ENCODE measurements around the gene NPPA. TPM values are rescaled to one million over a fixed set of nuclear protein-coding genes. Genes with fewer than 3 reads are reported as not detected.

NPPA gene
- total RNA-seq, 4 donors from 2014 or later, result 0.53 to 4.2 (median 1.9) TPM; not detected in 1

DNA sequence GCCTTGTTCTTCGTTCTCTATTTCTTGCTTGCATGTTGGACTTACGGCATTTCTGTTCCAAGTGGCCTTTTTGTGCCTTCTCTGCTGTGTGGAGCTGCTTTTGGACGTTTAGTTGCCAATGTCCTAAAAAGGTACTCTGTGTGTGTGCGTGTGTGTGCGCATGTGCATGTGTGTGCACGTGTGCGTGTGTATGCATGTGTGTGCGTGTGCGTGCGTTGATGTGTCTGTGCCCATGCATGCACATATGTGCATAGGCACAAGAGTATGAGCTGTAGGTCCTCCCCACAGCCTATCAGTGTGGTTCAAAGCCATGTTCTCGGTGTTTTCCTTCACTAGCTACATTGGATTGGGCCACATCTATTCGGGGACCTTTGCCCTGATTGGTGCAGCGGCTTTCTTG is 13.7 kb downstream of the NPPA start:
- ATAC-seq, result no peak
- H3K9me3 ChIP-seq, result no peaks in the 10 kb centered on the region
- no peaks in the 10 kb centered on the region for H3K4me1 ChIP-seq
- no peak overlapping the region for H3K27ac ChIP-seq
- H3K36me3 ChIP-seq, result peaks cover 0 to 98% of the 10 kb centered on the region in 2 donors
- TF ChIP-seq POLR2A (IDR thresholded peaks at IDR 0.05) (no peak), CTCF (IDR thresholded peaks at IDR 0.05 in 4 of 5, conservative IDR thresholded peaks at IDR 0.05 in 1 of 5) (no peak)
- intact Hi-C loops (cut with DNase I; ENCODE audit: low total_unique reads), result no loop called here
- DNase-seq, result no peak
- in situ Hi-C loops (cut with MboI; ENCODE audit: low sequenced_read_pairs in 4 of 4), result loop anchor here (10.0 to 25.0 kb wide), 3 partner anchors 128 to 378 kb away; no protein-coding TSS in a partner anchor
- H3K27me3 ChIP-seq, result no peaks in the 10 kb centered on the region
- H3K4me3 ChIP-seq, result no peak overlapping the region

- in situ Hi-C loops (cut with MboI; ENCODE audit: low sequenced_read_pairs in 4 of 4) (loop anchor here (10.0 to 25.0 kb wide), 3 partner anchors 129 to 379 kb away; no protein-coding TSS in a partner anchor), intact Hi-C loops (cut with DNase I; ENCODE audit: low total_unique reads) (no loop called here)
- H3K4me3 ChIP-seq, result no peak overlapping the region
- H3K36me3 ChIP-seq, result peaks cover 0 to 100% of the 10 kb centered on the region in 2 donors
- no peaks in the 10 kb centered on the region for H3K27me3 ChIP-seq
- DNase-seq, result no peak
- no peak for ATAC-seq
- peak overlapping the region in 1 of 4 donors; percentile 63 for H3K27ac ChIP-seq
- H3K4me1 ChIP-seq, result no peaks in the 10 kb centered on the region
- H3K9me3 ChIP-seq, result no peaks in the 10 kb centered on the region
- no peak for TF ChIP-seq POLR2A (IDR thresholded peaks at IDR 0.05)
- no peak for TF ChIP-seq CTCF (IDR thresholded peaks at IDR 0.05 in 4 of 5, conservative IDR thresholded peaks at IDR 0.05 in 1 of 5)
Measured at GRCh38 chr1:11833497-11833896, 14.1 kb downstream of the NPPA start.

DNA sequence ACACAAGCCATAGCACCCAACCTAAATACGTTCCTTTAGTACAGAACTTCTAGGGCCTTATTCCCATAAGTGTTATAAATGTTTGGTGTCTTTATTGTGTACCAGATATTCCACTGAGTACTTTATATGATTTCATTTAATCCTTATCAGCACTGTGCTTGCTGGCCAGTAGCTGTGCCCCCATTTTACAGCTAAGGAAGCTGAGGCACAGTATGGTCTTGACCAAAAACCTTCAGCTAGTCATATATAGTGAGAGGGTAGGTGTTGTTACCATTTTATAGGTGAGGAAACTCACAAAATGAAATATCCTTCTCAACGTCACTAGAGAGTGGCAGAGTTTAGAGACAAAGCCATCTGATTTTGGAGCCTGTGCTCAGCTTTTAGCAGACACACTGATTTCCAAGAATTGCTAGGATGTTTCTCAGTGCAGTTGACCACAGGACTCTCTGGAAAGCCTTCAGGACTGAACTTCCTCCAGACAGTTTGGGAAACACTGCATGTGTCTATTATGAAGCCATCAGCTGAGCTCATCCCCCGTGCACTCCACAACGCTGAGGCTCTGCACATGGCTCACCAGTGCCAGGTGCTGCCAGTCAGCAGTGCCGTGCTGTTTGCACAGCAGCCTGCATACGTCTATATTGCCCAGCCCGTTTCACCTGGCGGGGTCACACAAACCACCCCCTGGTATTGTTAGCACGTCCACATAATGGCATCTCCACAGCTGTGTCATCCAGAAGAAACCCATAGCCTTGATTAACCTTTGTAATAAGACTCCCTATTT is 15.4 kb downstream of the NPPA start:
- Histone ChIP-seq H3K27ac (peak overlapping the region in 1 of 4 donors; percentile 63), H3K9me3 (no peaks in the 10 kb centered on the region), H3K4me3 (no peak overlapping the region), H3K4me1 (no peaks in the 10 kb centered on the region), H3K36me3 (peaks cover 0 to 100% of the 10 kb centered on the region in 2 donors), H3K27me3 (no peaks in the 10 kb centered on the region)
- in situ Hi-C loops (cut with MboI; ENCODE audit: low sequenced_read_pairs in 4 of 4), result loop anchor here (10.0 to 25.0 kb wide), 3 partner anchors 130 to 380 kb away; no protein-coding TSS in a partner anchor
- no peak for DNase-seq
- intact Hi-C loops (cut with DNase I; ENCODE audit: low total_unique reads), result loop anchor here (1.0 kb wide), 1 partner anchor 43 kb away; no protein-coding TSS in a partner anchor
- ATAC-seq, result no peak
- TF ChIP-seq CTCF (IDR thresholded peaks at IDR 0.05 in 4 of 5, conservative IDR thresholded peaks at IDR 0.05 in 1 of 5) (no peak), POLR2A (IDR thresholded peaks at IDR 0.05) (no peak)

- no peak for ATAC-seq
- no peak for DNase-seq
- H3K9me3 ChIP-seq, result no peaks in the 10 kb centered on the region
- no peaks in the 10 kb centered on the region for H3K4me1 ChIP-seq
- H3K4me3 ChIP-seq, result no peak overlapping the region
- intact Hi-C loops (cut with DNase I; ENCODE audit: low total_unique reads), result no loop called here
- no peaks in the 10 kb centered on the region for H3K27me3 ChIP-seq
- TF ChIP-seq POLR2A (IDR thresholded peaks at IDR 0.05), result no peak
- no peak for TF ChIP-seq CTCF (IDR thresholded peaks at IDR 0.05 in 4 of 5, conservative IDR thresholded peaks at IDR 0.05 in 1 of 5)
- in situ Hi-C loops (cut with MboI; ENCODE audit: low sequenced_read_pairs in 4 of 4), result loop anchor here in 3 of 4 donors (25.0 kb wide), 2 partner anchors 134 to 384 kb away; no protein-coding TSS in a partner anchor
- H3K36me3 ChIP-seq, result peaks cover 0 to 100% of the 10 kb centered on the region in 2 donors
- no peak overlapping the region for H3K27ac ChIP-seq
Measured at GRCh38 chr1:11828511-11828910, 19.1 kb downstream of the NPPA start.

Data from gastrocnemius medialis (tissue), 4 donors.